ENCODE data around the gene PPP1R3G.

PPP1R3G gene

DNA sequence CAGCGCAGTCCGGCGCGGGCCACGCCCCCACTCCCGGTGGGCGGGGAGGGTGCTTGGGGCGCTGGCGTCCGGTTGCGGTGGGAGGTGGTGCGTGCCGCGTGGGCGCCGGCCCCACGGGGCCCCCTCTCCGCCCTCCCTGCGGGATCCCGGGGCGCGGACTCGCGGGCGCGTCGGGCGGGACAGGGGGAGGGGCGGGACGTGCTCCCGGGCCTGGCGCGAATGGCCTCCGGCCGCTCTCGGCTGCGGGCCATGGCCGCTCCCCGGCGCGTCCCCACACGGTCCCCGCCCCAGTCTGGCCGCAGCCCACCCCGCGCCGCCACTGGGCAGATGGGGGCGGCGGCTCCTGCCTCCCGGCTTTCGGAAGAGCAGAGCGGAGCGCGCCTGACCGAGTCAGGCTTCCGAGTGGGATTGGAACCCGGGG is 771 bp upstream of the PPP1R3G start:
- TF ChIP-seq POLR2AphosphoS5 (IDR thresholded peaks at IDR 0.05; ENCODE audit: low read depth, low read length) (no peak), SIN3A (IDR thresholded peaks at IDR 0.05; ENCODE audit: borderline replicate concordance, insufficient read depth, low read length) (no peak), TAF1 (IDR thresholded peaks at IDR 0.05; ENCODE audit: borderline replicate concordance, insufficient read depth, low read length) (no peak), FOXP2 (optimal IDR thresholded peaks at IDR 0.05; ENCODE audit: borderline replicate concordance, extremely low read depth, extremely low read length, insufficient read depth) (no peak)
- TF ChIP-seq, protein P1, sequence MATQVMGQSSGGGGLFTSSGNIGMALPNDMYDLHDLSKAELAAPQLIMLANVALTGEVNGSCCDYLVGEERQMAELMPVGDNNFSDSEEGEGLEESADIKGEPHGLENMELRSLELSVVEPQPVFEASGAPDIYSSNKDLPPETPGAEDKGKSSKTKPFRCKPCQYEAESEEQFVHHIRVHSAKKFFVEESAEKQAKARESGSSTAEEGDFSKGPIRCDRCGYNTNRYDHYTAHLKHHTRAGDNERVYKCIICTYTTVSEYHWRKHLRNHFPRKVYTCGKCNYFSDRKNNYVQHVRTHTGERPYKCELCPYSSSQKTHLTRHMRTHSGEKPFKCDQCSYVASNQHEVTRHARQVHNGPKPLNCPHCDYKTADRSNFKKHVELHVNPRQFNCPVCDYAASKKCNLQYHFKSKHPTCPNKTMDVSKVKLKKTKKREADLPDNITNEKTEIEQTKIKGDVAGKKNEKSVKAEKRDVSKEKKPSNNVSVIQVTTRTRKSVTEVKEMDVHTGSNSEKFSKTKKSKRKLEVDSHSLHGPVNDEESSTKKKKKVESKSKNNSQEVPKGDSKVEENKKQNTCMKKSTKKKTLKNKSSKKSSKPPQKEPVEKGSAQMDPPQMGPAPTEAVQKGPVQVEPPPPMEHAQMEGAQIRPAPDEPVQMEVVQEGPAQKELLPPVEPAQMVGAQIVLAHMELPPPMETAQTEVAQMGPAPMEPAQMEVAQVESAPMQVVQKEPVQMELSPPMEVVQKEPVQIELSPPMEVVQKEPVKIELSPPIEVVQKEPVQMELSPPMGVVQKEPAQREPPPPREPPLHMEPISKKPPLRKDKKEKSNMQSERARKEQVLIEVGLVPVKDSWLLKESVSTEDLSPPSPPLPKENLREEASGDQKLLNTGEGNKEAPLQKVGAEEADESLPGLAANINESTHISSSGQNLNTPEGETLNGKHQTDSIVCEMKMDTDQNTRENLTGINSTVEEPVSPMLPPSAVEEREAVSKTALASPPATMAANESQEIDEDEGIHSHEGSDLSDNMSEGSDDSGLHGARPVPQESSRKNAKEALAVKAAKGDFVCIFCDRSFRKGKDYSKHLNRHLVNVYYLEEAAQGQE (IDR thresholded peaks at IDR 0.05; ENCODE audit: insufficient read depth in 1 of 2, low read depth in 2 of 2, low read length in 2 of 2) = no peak

DNA sequence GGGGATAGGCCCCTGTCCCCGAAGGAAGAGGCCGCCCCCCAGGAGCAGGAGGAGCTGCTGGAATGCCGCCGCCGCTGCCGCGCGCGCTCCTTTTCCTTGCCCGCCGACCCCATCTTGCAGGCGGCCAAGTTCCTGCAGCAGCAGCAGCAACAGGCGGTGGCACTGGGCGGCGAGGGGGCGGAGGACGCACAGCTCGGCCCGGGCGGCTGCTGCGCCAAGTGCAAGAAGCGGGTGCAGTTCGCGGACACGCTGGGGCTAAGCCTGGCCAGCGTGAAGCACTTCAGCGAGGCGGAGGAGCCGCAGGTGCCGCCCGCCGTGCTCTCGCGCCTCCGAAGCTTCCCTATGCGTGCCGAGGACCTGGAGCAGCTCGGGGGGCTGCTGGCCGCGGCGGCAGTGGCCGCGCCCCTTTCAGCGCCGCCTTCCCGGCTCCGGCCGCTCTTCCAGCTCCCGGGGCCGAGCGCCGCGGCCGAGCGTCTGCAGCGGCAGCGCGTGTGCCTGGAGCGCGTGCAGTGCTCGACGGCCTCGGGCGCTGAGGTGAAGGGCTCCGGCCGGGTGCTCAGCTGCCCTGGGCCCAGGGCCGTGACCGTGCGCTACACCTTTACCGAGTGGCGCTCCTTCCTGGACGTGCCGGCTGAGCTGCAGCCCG is 630 bp downstream of the PPP1R3G start:
- TF ChIP-seq SIN3A (IDR thresholded peaks at IDR 0.05; ENCODE audit: borderline replicate concordance, insufficient read depth, low read length) (no peak), TAF1 (IDR thresholded peaks at IDR 0.05; ENCODE audit: borderline replicate concordance, insufficient read depth, low read length) (no peak), FOXP2 (optimal IDR thresholded peaks at IDR 0.05; ENCODE audit: borderline replicate concordance, extremely low read depth, extremely low read length, insufficient read depth) (no peak), POLR2AphosphoS5 (IDR thresholded peaks at IDR 0.05; ENCODE audit: low read depth, low read length) (no peak)
- TF ChIP-seq, protein P1 (IDR thresholded peaks at IDR 0.05; ENCODE audit: insufficient read depth in 1 of 2, low read depth in 2 of 2, low read length in 2 of 2) = no peak

DNA sequence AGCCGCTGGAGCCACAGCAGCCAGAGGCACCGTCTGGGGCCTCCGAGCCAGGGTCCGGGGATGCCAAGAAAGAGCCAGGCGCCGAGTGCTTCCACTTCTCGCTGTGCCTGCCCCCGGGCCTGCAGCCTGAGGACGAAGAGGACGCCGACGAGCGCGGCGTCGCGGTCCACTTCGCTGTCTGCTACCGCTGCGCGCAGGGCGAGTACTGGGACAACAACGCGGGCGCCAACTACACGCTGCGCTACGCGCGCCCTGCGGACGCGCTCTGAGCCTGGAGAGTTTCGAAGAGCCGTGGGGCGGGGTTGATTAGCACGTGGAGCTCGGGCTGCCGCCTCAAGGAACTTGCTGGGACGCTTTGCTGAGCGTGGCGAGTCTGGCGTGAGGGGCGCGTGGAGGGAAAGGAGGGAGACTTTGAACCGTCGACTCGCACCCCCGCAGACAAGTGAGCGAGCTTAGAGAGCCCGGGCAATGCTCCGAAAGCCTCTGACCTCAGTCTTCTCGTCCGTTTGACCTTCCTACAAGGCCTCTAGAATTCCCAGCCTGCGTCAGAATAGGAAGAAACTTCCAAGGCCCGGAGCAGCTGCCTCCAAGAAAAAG is 1.3 kb downstream of the PPP1R3G start:
- TF ChIP-seq POLR2AphosphoS5 (IDR thresholded peaks at IDR 0.05; ENCODE audit: low read depth, low read length) (no peak), TAF1 (IDR thresholded peaks at IDR 0.05; ENCODE audit: borderline replicate concordance, insufficient read depth, low read length) (no peak), FOXP2 (optimal IDR thresholded peaks at IDR 0.05; ENCODE audit: borderline replicate concordance, extremely low read depth, extremely low read length, insufficient read depth) (no peak), SIN3A (IDR thresholded peaks at IDR 0.05; ENCODE audit: borderline replicate concordance, insufficient read depth, low read length) (no peak)
- TF ChIP-seq, protein P1 (IDR thresholded peaks at IDR 0.05; ENCODE audit: insufficient read depth in 1 of 2, low read depth in 2 of 2, low read length in 2 of 2) = no peak

DNA sequence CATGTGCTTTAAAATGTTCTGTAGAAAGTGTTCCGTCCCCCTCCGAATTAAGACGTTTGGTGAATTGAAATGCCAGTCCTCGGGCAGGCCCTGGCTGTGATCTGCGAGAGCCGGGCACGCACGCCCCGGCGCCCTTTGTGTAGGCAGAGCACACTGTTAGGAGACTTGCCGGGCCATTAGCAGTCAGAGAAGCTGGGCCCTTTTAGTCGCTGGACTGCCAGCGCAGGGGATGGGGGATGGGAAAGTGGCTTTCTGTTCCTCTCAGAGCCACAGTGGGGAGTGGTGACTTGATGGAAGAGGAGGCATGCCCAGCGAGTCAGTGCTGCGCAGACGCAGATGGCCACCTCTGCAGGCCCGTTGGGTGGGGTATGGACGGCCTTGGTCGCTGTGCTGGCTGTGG is 2.2 kb downstream of the PPP1R3G start:
- TF ChIP-seq TAF1 (IDR thresholded peaks at IDR 0.05; ENCODE audit: borderline replicate concordance, insufficient read depth, low read length) = no peak
- TF ChIP-seq, protein P1 (IDR thresholded peaks at IDR 0.05; ENCODE audit: insufficient read depth in 1 of 2, low read depth in 2 of 2, low read length in 2 of 2) = no peak
- no peak for TF ChIP-seq POLR2AphosphoS5 (IDR thresholded peaks at IDR 0.05; ENCODE audit: low read depth, low read length)
- no peak for TF ChIP-seq FOXP2 (optimal IDR thresholded peaks at IDR 0.05; ENCODE audit: borderline replicate concordance, extremely low read depth, extremely low read length, insufficient read depth)
- no peak for TF ChIP-seq SIN3A (IDR thresholded peaks at IDR 0.05; ENCODE audit: borderline replicate concordance, insufficient read depth, low read length)

Data from PFSK-1 (cell line).